ENCODE measurements around the gene ZNF529.

Gene ZNF529

GRCh38 chr19:36508325-36508724 is 64.8 kb downstream of the ZNF529 start:
- DNase-seq: no peak

GRCh38 chr19:36501973-36502372 is 71.1 kb downstream of the ZNF529 start:
- no peak for DNase-seq

DNA sequence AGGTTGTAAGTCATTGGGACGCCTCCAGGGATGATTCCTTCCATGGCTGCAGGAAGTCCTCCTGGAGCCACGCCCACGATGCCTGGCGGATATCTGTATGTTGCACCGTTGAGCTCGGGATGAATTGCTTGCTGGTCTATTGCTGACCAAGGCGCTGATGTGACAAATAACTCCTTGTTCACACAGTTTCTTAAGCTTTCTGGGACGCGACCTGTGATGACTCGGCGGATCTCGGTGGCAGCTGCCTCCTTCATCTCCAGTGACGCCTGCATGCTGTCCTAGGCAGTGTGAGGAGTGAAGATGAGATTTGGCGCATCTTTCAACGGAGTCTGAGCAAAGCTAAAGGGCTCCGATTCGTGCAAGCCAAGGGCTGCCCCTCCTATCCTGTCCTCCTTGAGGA is 76.1 kb downstream of the ZNF529 start:
- no peak for DNase-seq
